H1 (cell line): ENCODE measurements around the gene PER2. TPM values are rescaled to one million over a fixed set of nuclear protein-coding genes. Genes with fewer than 3 reads are reported as not detected.

ENCODE experiments used
- BCL11A ChIP-seq, 2 experiments: IDR thresholded peaks; one replicate each; pipeline ENCODE4 v1.6.1; 2011; ENCODE audit warnings: low read depth in 2 of 2, low read length in 2 of 2, mild to moderate bottlenecking in 2 of 2
- EZH2 ChIP-seq: fragments of 200-600 bp; sonication (generic); IDR thresholded peaks from 2 replicates; pipeline ENCODE4 v1.7.1; 2012; ENCODE audit warnings: low read depth, mild to moderate bottlenecking, moderate library complexity, low read length, inconsistent platforms; ENCODE audit not compliant: severe bottlenecking
- NANOG ChIP-seq: IDR thresholded peaks from 2 replicates; pipeline ENCODE4 v1.6.1; 2011; ENCODE audit warnings: low read length, low read depth, mild to moderate bottlenecking, inconsistent platforms; ENCODE audit not compliant: insufficient read depth, poor library complexity, severe bottlenecking
- POLR2A ChIP-seq, 2 experiments: IDR thresholded peaks; 1 replicate in 1 of 2; 2 replicates in 1 of 2; pipeline ENCODE4 v1.6.1; 2011; ENCODE audit warnings: low read depth in 2 of 2, low read length in 2 of 2, mild to moderate bottlenecking in 2 of 2; ENCODE audit errors: control extremely low read depth in 1 of 2
- POLR2AphosphoS5 ChIP-seq: IDR thresholded peaks from 2 replicates; pipeline ENCODE4 v1.6.1; 2011; ENCODE audit warnings: low read depth, low read length
- SIX5 ChIP-seq: IDR thresholded peaks from 2 replicates; pipeline ENCODE4 v1.6.1; 2011; ENCODE audit warnings: mild to moderate bottlenecking, low read depth, low read length
- ZNF274 ChIP-seq: IDR thresholded peaks from 2 replicates; pipeline ENCODE4 v1.7.0; 2012; ENCODE audit warnings: low read length, borderline replicate concordance; ENCODE audit errors: extremely low read depth
- polyA plus RNA-seq, 7 experiments: library from polyadenylated mRNA; depleted of rRNA in 3 of 7; stranded (reverse) in 5 of 7; unstranded in 2 of 7; fragments of >200 nt in 5 of 7; fragments of 200-250 nt in 2 of 7; gene quantifications; 1 replicate in 5 of 7; 2 replicates in 1 of 7; 4 replicates in 1 of 7; pipeline versions ENCODE4 v1.2.1 to v1.2.3, GENCODE V29; 2011 to 2013; ENCODE audit warnings: missing spikeins in 2 of 7, mixed read lengths in 2 of 7
- total RNA-seq: library from RNA; stranded (reverse); fragmentation: NEBNext Ultra II Directional; extraction: Animal tissue kit (Norgen Biotek cat#: 25700); gene quantifications from 2 replicates; pipeline ENCODE4 v1.2.1, GENCODE V29; 2021
- TF ChIP-seq, protein P1 (sequence below): fragments of 300-600 bp; sonication (generic); IDR thresholded peaks from 2 replicates; pipeline ENCODE4 v1.7.1; 2012; ENCODE audit warnings: low read length, moderate library complexity, mild to moderate bottlenecking, inconsistent platforms; ENCODE audit not compliant: insufficient replicate concordance
- TF ChIP-seq, protein P2 (sequence below), 3 experiments: IDR thresholded peaks; 1 replicate in 2 of 3; 2 replicates in 1 of 3; pipeline versions ENCODE4 v1.5.1 to v1.6.1; 2011; ENCODE audit warnings: low read length in 3 of 3, mild to moderate bottlenecking in 3 of 3, inconsistent platforms in 2 of 3, low read depth in 1 of 3, moderate library complexity in 1 of 3; ENCODE audit not compliant: insufficient read depth in 1 of 3; ENCODE audit errors: control extremely low read depth in 1 of 3

Gene PER2
- total and polyA plus RNA-seq, 2 of the 8 experiments (the other 6 are each of a cell fraction or from before 2014, with no cell fraction given), result 0.91 to 5.5 TPM

DNA sequence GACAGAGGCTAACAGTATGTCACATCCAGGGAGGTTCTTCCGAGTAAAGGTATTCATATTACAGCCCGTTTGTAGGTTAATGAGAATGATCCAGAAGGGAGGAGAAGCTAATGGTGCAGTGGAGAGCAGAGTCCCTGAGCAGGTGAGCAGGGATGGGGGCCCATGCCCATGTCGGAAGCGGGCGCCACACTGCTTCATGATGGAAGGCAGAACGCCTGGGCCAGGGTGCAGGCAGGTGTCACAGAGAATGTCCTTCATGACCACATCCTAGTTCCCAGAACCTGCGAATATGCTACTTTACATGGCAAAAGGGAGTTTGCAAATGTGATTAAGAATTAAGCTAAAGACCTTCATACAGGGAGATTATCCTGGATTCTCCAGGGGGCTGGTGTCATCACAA, 52.6 kb downstream of the PER2 start (continued):
- TF ChIP-seq, protein P1, sequence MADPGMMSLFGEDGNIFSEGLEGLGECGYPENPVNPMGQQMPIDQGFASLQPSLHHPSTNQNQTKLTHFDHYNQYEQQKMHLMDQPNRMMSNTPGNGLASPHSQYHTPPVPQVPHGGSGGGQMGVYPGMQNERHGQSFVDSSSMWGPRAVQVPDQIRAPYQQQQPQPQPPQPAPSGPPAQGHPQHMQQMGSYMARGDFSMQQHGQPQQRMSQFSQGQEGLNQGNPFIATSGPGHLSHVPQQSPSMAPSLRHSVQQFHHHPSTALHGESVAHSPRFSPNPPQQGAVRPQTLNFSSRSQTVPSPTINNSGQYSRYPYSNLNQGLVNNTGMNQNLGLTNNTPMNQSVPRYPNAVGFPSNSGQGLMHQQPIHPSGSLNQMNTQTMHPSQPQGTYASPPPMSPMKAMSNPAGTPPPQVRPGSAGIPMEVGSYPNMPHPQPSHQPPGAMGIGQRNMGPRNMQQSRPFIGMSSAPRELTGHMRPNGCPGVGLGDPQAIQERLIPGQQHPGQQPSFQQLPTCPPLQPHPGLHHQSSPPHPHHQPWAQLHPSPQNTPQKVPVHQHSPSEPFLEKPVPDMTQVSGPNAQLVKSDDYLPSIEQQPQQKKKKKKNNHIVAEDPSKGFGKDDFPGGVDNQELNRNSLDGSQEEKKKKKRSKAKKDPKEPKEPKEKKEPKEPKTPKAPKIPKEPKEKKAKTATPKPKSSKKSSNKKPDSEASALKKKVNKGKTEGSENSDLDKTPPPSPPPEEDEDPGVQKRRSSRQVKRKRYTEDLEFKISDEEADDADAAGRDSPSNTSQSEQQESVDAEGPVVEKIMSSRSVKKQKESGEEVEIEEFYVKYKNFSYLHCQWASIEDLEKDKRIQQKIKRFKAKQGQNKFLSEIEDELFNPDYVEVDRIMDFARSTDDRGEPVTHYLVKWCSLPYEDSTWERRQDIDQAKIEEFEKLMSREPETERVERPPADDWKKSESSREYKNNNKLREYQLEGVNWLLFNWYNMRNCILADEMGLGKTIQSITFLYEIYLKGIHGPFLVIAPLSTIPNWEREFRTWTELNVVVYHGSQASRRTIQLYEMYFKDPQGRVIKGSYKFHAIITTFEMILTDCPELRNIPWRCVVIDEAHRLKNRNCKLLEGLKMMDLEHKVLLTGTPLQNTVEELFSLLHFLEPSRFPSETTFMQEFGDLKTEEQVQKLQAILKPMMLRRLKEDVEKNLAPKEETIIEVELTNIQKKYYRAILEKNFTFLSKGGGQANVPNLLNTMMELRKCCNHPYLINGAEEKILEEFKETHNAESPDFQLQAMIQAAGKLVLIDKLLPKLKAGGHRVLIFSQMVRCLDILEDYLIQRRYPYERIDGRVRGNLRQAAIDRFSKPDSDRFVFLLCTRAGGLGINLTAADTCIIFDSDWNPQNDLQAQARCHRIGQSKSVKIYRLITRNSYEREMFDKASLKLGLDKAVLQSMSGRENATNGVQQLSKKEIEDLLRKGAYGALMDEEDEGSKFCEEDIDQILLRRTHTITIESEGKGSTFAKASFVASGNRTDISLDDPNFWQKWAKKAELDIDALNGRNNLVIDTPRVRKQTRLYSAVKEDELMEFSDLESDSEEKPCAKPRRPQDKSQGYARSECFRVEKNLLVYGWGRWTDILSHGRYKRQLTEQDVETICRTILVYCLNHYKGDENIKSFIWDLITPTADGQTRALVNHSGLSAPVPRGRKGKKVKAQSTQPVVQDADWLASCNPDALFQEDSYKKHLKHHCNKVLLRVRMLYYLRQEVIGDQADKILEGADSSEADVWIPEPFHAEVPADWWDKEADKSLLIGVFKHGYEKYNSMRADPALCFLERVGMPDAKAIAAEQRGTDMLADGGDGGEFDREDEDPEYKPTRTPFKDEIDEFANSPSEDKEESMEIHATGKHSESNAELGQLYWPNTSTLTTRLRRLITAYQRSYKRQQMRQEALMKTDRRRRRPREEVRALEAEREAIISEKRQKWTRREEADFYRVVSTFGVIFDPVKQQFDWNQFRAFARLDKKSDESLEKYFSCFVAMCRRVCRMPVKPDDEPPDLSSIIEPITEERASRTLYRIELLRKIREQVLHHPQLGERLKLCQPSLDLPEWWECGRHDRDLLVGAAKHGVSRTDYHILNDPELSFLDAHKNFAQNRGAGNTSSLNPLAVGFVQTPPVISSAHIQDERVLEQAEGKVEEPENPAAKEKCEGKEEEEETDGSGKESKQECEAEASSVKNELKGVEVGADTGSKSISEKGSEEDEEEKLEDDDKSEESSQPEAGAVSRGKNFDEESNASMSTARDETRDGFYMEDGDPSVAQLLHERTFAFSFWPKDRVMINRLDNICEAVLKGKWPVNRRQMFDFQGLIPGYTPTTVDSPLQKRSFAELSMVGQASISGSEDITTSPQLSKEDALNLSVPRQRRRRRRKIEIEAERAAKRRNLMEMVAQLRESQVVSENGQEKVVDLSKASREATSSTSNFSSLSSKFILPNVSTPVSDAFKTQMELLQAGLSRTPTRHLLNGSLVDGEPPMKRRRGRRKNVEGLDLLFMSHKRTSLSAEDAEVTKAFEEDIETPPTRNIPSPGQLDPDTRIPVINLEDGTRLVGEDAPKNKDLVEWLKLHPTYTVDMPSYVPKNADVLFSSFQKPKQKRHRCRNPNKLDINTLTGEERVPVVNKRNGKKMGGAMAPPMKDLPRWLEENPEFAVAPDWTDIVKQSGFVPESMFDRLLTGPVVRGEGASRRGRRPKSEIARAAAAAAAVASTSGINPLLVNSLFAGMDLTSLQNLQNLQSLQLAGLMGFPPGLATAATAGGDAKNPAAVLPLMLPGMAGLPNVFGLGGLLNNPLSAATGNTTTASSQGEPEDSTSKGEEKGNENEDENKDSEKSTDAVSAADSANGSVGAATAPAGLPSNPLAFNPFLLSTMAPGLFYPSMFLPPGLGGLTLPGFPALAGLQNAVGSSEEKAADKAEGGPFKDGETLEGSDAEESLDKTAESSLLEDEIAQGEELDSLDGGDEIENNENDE, result no peak
- no peak for TF ChIP-seq BCL11A (IDR thresholded peaks at IDR 0.05; ENCODE audit: low read depth in 2 of 2, low read length in 2 of 2)
- TF ChIP-seq POLR2A (IDR thresholded peaks at IDR 0.05; ENCODE audit: control extremely low read depth in 1 of 2, low read depth in 2 of 2, low read length in 2 of 2), result no peak
- no peak for TF ChIP-seq ZNF274
- no peak for TF ChIP-seq NANOG
- TF ChIP-seq EZH2, result no peak
- TF ChIP-seq, protein P2, sequence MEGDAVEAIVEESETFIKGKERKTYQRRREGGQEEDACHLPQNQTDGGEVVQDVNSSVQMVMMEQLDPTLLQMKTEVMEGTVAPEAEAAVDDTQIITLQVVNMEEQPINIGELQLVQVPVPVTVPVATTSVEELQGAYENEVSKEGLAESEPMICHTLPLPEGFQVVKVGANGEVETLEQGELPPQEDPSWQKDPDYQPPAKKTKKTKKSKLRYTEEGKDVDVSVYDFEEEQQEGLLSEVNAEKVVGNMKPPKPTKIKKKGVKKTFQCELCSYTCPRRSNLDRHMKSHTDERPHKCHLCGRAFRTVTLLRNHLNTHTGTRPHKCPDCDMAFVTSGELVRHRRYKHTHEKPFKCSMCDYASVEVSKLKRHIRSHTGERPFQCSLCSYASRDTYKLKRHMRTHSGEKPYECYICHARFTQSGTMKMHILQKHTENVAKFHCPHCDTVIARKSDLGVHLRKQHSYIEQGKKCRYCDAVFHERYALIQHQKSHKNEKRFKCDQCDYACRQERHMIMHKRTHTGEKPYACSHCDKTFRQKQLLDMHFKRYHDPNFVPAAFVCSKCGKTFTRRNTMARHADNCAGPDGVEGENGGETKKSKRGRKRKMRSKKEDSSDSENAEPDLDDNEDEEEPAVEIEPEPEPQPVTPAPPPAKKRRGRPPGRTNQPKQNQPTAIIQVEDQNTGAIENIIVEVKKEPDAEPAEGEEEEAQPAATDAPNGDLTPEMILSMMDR (IDR thresholded peaks at IDR 0.05; ENCODE audit: control extremely low read depth in 1 of 3, insufficient read depth in 1 of 3, low read depth in 1 of 3, low read length in 3 of 3), result no peak
- TF ChIP-seq SIX5, result no peak
- TF ChIP-seq POLR2AphosphoS5, result no peak
